Upper lobe of left lung (tissue), 6 donors: ENCODE results near the gene FBXW11. TPM values are rescaled to one million over a fixed set of nuclear protein-coding genes. Genes with fewer than 3 reads are reported as not detected.

ENCODE experiments used
- ATAC-seq, 2 donors: fragments of 200-7000 bp; cut with Tn5 transposase; one replicate each; pipeline ENCODE4 v1.9.1; 2022; ENCODE audit warnings: mild to moderate bottlenecking in 2 of 2, moderate library complexity in 2 of 2; ENCODE audit not compliant: low FRiP score in 2 of 2
- DNase-seq, 2 donors: peaks; one replicate each; pipeline ENCODE4 v3.0.0-alpha.2; 2019 to 2020
- H3K27ac ChIP-seq, 4 donors: fragments of 200-600 bp; sonication (generic); one replicate each; pipeline ENCODE4 v1.5.1; 2016 to 2019
- H3K27me3 ChIP-seq, 4 donors: fragments of 200-600 bp; sonication (generic); one replicate each; pipeline ENCODE4 v1.5.1; 2017 to 2019
- H3K36me3 ChIP-seq, 4 donors: fragments of 200-600 bp; sonication (generic); one replicate each; pipeline ENCODE4 v1.5.1; 2016 to 2019
- H3K4me1 ChIP-seq, 4 donors: fragments of 200-600 bp; sonication (generic); one replicate each; pipeline ENCODE4 v1.5.1; 2018 to 2019
- H3K4me3 ChIP-seq, 4 donors: fragments of 200-600 bp; sonication (generic); one replicate each; pipeline ENCODE4 v1.5.1; 2017 to 2019; ENCODE audit warnings: mild to moderate bottlenecking in 2 of 4, moderate library complexity in 1 of 4
- H3K9me3 ChIP-seq, 4 donors: fragments of 200-600 bp; sonication (generic); one replicate each; pipeline ENCODE4 v1.5.1; 2018 to 2019
- EP300 ChIP-seq, 4 donors: sonication (generic); formaldehyde crosslinking; IDR thresholded peaks; one replicate each; pipeline ENCODE4 v1.5.1; 2017; ENCODE audit warnings: antibody characterized with exemption in 4 of 4, control low read depth in 2 of 4
- POLR2A ChIP-seq, 4 donors: fragments of 450-650 bp; IDR thresholded peaks; one replicate each; pipeline ENCODE4 v1.5.1; 2016 to 2017; ENCODE audit warnings: antibody characterized with exemption in 4 of 4, mild to moderate bottlenecking in 2 of 4
- POLR2AphosphoS5 ChIP-seq, 2 donors: sonication (generic); formaldehyde crosslinking; IDR thresholded peaks; one replicate each; pipeline ENCODE4 v1.5.1; 2017; ENCODE audit warnings: antibody characterized with exemption in 2 of 2
- WGBS, 2 donors: methylation state at CpG; one replicate each; pipeline ENCODE4 v1.1.5; 2017 to 2018; 5-methylcytosine and 5-hydroxymethylcytosine counted together
- total RNA-seq, 6 donors: library from RNA; depleted of rRNA in 4 of 6; stranded (reverse); fragments of >200 nt in 4 of 6; gene quantifications; one replicate each; pipeline versions ENCODE4 v1.1.0 to v1.2.1, GENCODE V29; 2016 to 2021
- TF ChIP-seq, protein P1 (sequence below), 6 experiments: fragments of 450-650 bp in 4 of 6; fragments of 200-600 bp in 2 of 6; sonication (generic) in 2 of 6; IDR thresholded peaks; one replicate each; pipeline ENCODE4 v1.5.1; 2016 to 2019; ENCODE audit warnings: antibody characterized with exemption in 6 of 6
- donor health status: DM: no; HTN: no; CAD: no; lungs with moderate emphysema.
- donor health status: DM: no; HTN: yes; CAD: no; lungs with severe emphysema.

The FBXW11 gene
- total RNA-seq, 6 donors from 2014 or later: 37.2 to 80.0 (median 48.9) TPM

DNA sequence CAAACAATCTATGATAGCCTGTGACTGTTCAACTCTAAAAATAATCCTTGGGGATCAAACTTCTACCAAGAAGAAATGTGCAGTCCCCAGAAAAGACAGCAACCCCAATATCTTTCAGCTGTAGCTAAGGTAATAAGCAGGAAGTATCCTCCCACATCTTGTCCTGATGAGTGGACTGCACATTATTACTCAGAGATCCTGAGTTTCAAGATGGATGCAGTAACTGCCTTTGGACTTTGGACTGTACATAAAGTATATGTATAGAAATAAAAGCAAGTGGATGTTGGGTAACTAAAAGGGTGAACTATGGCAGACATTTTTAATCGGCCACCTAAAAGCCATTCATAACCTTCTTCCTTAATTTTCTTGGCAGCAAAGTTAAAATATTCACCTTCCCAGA is 175.8 kb downstream of the FBXW11 start:
- WGBS, 2 donors: 86 to 89% methylated on average over 1 of the region's 1 CpG
- ATAC-seq (no peak), DNase-seq (no peak)
- H3K36me3 ChIP-seq: no peaks in the 10 kb centered on the region
- H3K4me3 ChIP-seq: no peak overlapping the region
- no peaks in the 10 kb centered on the region for H3K4me1 ChIP-seq
- H3K9me3 ChIP-seq: no peaks in the 10 kb centered on the region
- H3K27me3 ChIP-seq: no peaks in the 10 kb centered on the region
- TF ChIP-seq EP300 (IDR thresholded peaks at IDR 0.05): no peak
- TF ChIP-seq POLR2AphosphoS5 (IDR thresholded peaks at IDR 0.05): no peak
- no peak for TF ChIP-seq POLR2A (IDR thresholded peaks at IDR 0.05)
- TF ChIP-seq, protein P1, sequence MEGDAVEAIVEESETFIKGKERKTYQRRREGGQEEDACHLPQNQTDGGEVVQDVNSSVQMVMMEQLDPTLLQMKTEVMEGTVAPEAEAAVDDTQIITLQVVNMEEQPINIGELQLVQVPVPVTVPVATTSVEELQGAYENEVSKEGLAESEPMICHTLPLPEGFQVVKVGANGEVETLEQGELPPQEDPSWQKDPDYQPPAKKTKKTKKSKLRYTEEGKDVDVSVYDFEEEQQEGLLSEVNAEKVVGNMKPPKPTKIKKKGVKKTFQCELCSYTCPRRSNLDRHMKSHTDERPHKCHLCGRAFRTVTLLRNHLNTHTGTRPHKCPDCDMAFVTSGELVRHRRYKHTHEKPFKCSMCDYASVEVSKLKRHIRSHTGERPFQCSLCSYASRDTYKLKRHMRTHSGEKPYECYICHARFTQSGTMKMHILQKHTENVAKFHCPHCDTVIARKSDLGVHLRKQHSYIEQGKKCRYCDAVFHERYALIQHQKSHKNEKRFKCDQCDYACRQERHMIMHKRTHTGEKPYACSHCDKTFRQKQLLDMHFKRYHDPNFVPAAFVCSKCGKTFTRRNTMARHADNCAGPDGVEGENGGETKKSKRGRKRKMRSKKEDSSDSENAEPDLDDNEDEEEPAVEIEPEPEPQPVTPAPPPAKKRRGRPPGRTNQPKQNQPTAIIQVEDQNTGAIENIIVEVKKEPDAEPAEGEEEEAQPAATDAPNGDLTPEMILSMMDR (IDR thresholded peaks at IDR 0.05): no peak
- no peak overlapping the region for H3K27ac ChIP-seq

DNA sequence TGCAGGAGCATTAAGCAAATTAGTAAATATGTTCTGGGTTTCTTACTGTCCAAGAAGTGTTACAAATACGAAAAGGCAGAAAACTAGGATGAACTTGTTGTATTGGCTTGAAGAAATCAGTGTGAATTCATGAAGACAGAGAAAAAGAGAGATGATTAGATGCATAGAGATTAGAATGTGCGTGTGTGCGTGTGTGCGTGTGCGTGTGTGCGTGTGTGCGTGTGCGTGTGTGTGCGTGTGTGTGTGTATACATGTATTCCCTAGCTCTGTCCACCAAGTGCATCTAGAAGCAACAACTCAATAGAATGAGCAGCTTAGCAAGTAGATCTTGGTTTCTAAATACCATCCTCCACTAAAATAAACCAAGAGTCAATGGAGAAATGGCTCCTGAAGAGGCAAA is 179.3 kb downstream of the FBXW11 start:
- DNase-seq (no peak), ATAC-seq (no peak)
- H3K27ac ChIP-seq: no peak overlapping the region
- no peaks in the 10 kb centered on the region for H3K27me3 ChIP-seq
- TF ChIP-seq POLR2A (IDR thresholded peaks at IDR 0.05) (no peak), POLR2AphosphoS5 (IDR thresholded peaks at IDR 0.05) (no peak), EP300 (IDR thresholded peaks at IDR 0.05) (no peak)
- TF ChIP-seq, protein P1 (IDR thresholded peaks at IDR 0.05): no peak
- H3K36me3 ChIP-seq: no peaks in the 10 kb centered on the region
- no peaks in the 10 kb centered on the region for H3K4me1 ChIP-seq
- H3K9me3 ChIP-seq: no peaks in the 10 kb centered on the region
- no peak overlapping the region for H3K4me3 ChIP-seq
- 95 to 96% methylated on average over 9 of the region's 9 CpGs for WGBS, 2 donors

DNA sequence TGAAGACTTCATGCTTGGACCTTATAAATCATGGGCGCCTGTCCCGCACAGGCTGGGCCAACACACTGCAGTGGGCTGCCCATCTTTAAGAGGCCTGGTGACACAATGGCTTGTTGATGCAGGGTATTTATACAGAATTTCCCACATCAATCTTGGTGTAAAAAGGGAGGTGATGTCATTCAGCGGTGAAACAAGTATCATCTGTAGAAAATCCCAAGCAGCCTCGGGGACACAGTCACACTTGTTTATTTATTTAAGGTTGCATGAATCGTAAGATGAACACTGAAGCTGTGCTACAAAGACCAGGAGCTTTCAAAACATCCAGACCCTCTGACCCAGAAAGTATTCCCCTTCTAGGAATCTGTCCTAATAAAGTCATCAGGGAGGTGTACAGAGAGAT is 180.3 kb downstream of the FBXW11 start:
- Histone ChIP-seq H3K9me3 (no peaks in the 10 kb centered on the region), H3K4me1 (no peaks in the 10 kb centered on the region), H3K4me3 (no peak overlapping the region), H3K27me3 (no peaks in the 10 kb centered on the region), H3K36me3 (no peaks in the 10 kb centered on the region), H3K27ac (no peak overlapping the region)
- ATAC-seq (no peak), DNase-seq (no peak)
- TF ChIP-seq POLR2A (IDR thresholded peaks at IDR 0.05) (no peak), EP300 (IDR thresholded peaks at IDR 0.05) (no peak), POLR2AphosphoS5 (IDR thresholded peaks at IDR 0.05) (no peak)
- WGBS, 2 donors: 79 to 81% methylated on average over 5 of the region's 5 CpGs

DNA sequence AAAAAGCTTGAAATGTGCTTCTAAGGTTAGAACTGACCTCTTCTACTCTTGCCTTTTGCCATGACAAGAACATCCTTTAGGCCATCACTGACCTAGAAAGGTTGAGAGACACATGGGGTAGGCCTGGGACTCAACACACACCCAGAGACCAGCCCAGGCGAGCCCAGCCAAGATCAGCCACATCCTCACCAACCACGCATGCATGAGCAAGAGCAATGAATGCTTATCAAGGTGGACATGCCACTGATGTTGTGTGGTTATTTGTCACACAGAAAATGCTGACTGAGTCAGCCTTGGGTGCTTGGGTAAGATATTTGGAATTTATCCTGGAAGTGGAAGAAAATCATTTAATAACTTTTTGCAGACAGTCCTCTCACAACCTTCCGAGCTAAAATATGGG is 181.4 kb downstream of the FBXW11 start:
- TF ChIP-seq EP300 (IDR thresholded peaks at IDR 0.05): no peak
- no peak for TF ChIP-seq POLR2AphosphoS5 (IDR thresholded peaks at IDR 0.05)
- TF ChIP-seq, protein P1 (IDR thresholded peaks at IDR 0.05): no peak
- no peak for TF ChIP-seq POLR2A (IDR thresholded peaks at IDR 0.05)
- 90 to 95% methylated on average over 2 to 3 of the region's 3 CpGs for WGBS, 2 donors
- H3K27me3 ChIP-seq: no peaks in the 10 kb centered on the region
- H3K4me1 ChIP-seq: no peaks in the 10 kb centered on the region
- H3K27ac ChIP-seq: no peak overlapping the region
- DNase-seq: no peak
- H3K9me3 ChIP-seq: no peaks in the 10 kb centered on the region
- no peak for ATAC-seq
- no peak overlapping the region for H3K4me3 ChIP-seq
- H3K36me3 ChIP-seq: no peaks in the 10 kb centered on the region

DNA sequence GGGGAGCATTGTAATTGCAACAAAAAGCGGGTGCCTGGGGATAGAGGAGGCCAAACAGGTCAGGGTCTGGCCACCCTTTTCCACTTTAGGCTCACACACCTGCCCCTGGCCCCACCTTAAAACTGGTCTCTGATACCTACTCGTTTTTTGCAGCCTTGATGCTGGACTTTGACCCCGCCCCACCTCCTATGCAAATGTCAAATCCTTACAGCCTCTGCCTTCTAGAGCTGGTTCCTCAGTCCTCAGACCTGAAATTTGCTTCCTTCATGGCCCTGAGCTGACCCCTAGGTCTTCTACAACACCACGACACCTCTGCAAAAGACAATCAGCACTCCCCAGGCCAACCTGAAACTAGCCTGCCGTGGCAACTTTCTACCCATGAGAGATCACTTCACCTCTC is 183.2 kb downstream of the FBXW11 start:
- Histone ChIP-seq H3K27me3 (no peaks in the 10 kb centered on the region), H3K9me3 (no peaks in the 10 kb centered on the region), H3K36me3 (no peaks in the 10 kb centered on the region), H3K4me3 (no peak overlapping the region), H3K27ac (no peak overlapping the region), H3K4me1 (no peaks in the 10 kb centered on the region)
- TF ChIP-seq POLR2AphosphoS5 (IDR thresholded peaks at IDR 0.05) (no peak), POLR2A (IDR thresholded peaks at IDR 0.05) (no peak), EP300 (IDR thresholded peaks at IDR 0.05) (no peak)
- TF ChIP-seq, protein P1 (IDR thresholded peaks at IDR 0.05): no peak
- DNase-seq: no peak
- WGBS, 2 donors: 69 to 86% methylated on average over 5 of the region's 5 CpGs
- no peak for ATAC-seq
